Muscle layer of duodenum (tissue), 2 donors: ENCODE data around the gene DPF3.

Experiments used
- H3K27ac ChIP-seq: one replicate; pipeline ENCODE4 v1.7.0; 2013; ENCODE audit warnings: mild to moderate bottlenecking, low read length
- H3K27me3 ChIP-seq: one replicate; pipeline ENCODE4 v1.7.0; 2013; ENCODE audit warnings: low read depth, mild to moderate bottlenecking, control low read depth, low read length
- H3K36me3 ChIP-seq, 2 donors: one replicate each; pipeline ENCODE4 v1.7.0; 2013; ENCODE audit warnings: low read length in 2 of 2, control low read depth in 1 of 2, mild to moderate bottlenecking in 1 of 2; ENCODE audit not compliant: insufficient read depth in 2 of 2, control insufficient read depth in 1 of 2
- H3K4me1 ChIP-seq, 2 donors: one replicate each; pipeline ENCODE4 v1.7.0; 2013; ENCODE audit warnings: low read length in 2 of 2, mild to moderate bottlenecking in 2 of 2, control low read depth in 1 of 2, moderate library complexity in 1 of 2; ENCODE audit not compliant: insufficient read depth in 2 of 2, control insufficient read depth in 1 of 2
- H3K4me3 ChIP-seq, 2 donors: one replicate each; pipeline ENCODE4 v1.7.0; 2013; ENCODE audit warnings: low read length in 2 of 2, low read depth in 1 of 2, mild to moderate bottlenecking in 1 of 2
- H3K9me3 ChIP-seq, 2 donors: one replicate each; pipeline ENCODE4 v1.7.0; 2013; ENCODE audit warnings: low read length in 2 of 2, control low read depth in 1 of 2, mild to moderate bottlenecking in 1 of 2; ENCODE audit not compliant: control insufficient read depth in 1 of 2
- donor health status: healthy.

The DPF3 gene

GRCh38 chr14:72904218-72904617, 10.3 kb upstream of the DPF3 start:
- H3K27ac ChIP-seq, result no peak overlapping the region
- H3K4me1 ChIP-seq, result peaks cover 0 to 4% of the 10 kb centered on the region in 2 donors
- H3K9me3 ChIP-seq, result no peaks in the 10 kb centered on the region
- H3K4me3 ChIP-seq, result no peak overlapping the region
- H3K27me3 ChIP-seq, result no peaks in the 10 kb centered on the region
- no peaks in the 10 kb centered on the region for H3K36me3 ChIP-seq

GRCh38 chr14:72903716-72904115, 9.8 kb upstream of the DPF3 start:
- Histone ChIP-seq H3K36me3 (no peaks in the 10 kb centered on the region), H3K27me3 (no peaks in the 10 kb centered on the region), H3K9me3 (no peaks in the 10 kb centered on the region), H3K27ac (no peak overlapping the region), H3K4me3 (no peak overlapping the region), H3K4me1 (peaks cover 0 to 4% of the 10 kb centered on the region in 2 donors)

DNA sequence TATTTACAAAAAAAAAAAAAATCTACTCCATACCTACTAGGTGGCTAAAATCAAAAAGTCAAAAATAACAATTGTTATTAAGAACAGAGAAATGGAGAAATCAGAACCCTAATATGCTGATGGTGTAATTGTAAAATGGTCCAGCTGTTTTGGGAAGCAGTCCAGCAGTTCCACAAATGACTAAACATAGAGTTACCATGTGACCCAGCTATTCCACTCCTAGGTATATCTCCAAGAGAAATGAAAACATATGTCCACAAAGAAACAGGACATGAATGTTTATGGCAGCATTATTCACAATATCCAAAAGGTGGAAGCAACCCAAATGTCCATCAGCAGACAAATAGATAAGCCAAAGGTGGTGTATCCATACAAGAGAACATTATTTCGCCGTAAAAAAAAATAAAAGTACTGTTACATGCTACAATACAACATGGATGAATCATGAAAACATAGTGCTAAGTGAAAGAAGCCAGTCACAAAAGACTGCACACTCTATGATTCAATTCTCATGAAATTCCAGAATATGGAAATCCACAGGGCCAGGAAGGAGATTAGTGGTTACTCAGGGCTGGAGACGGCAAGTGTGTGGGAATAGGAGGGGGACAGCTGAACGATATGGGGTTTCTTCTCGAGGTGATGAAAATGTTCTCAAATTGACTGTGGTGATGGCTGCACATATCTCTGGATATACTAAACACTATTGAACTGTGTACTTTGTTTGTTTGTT, 9.1 kb upstream of the DPF3 start:
- H3K9me3 ChIP-seq, result no peaks in the 10 kb centered on the region
- no peaks in the 10 kb centered on the region for H3K36me3 ChIP-seq
- H3K27me3 ChIP-seq, result no peaks in the 10 kb centered on the region
- H3K4me3 ChIP-seq, result no peak overlapping the region
- H3K4me1 ChIP-seq, result peaks cover 0 to 4% of the 10 kb centered on the region in 2 donors
- H3K27ac ChIP-seq, result no peak overlapping the region

DNA sequence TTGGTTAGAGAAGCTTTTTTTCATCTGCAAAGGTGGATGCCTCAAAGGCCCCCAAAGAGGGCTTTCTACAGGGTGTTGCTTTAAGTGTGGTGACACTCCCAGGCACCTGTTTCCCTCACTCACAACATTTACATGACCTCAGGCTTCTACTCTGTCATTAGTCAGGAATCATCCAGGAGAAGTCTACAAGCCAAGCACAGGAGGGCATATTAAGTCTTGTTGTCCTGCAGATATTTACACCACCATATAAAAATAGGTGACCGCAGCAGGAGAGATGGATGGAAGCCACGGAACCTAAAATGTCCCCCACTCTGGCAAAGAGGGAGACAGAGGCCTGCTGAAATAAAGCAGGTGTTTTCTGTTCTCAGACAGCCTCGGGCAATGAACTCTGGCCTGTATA, 7.5 kb upstream of the DPF3 start:
- Histone ChIP-seq H3K9me3 (no peaks in the 10 kb centered on the region), H3K4me3 (no peak overlapping the region), H3K36me3 (no peaks in the 10 kb centered on the region), H3K27ac (no peak overlapping the region), H3K27me3 (no peaks in the 10 kb centered on the region), H3K4me1 (peaks cover 0 to 4% of the 10 kb centered on the region in 2 donors)

DNA sequence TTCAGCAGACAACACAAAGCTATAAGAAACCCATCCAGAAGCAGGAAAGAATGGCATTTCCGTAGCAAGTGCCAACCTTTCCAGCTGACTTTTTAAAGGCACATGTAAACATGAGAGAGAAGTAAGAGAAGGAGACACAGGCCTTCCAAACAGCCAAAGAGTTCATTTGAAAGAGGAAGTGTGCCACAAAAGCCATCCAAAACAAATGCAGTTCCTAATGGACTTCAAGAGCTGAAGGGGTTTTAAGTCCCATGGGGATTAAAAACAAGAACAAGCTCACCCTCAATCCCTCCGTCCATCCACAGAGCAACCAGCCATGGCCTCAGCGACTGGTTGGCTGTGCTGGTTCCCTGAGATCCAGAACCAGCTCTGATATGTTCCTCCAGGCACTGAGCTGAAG, 4.5 kb upstream of the DPF3 start:
- no peaks in the 10 kb centered on the region for H3K36me3 ChIP-seq
- peaks cover 6 to 11% of the 10 kb centered on the region in 2 donors for H3K4me1 ChIP-seq
- H3K27ac ChIP-seq, result no peak overlapping the region
- no peaks in the 10 kb centered on the region for H3K9me3 ChIP-seq
- H3K4me3 ChIP-seq, result no peak overlapping the region
- H3K27me3 ChIP-seq, result peaks cover 7% of the 10 kb centered on the region

GRCh38 chr14:72894623-72895378, 900 bp upstream of the DPF3 start:
- H3K27me3 ChIP-seq, result peaks cover 12% of the 10 kb centered on the region
- H3K4me1 ChIP-seq, result peaks cover 6 to 27% of the 10 kb centered on the region in 2 donors
- no peaks in the 10 kb centered on the region for H3K9me3 ChIP-seq
- H3K4me3 ChIP-seq, result peak overlapping the region; percentile 76 to 98
- H3K27ac ChIP-seq, result peak overlapping the region; percentile 31
- H3K36me3 ChIP-seq, result no peaks in the 10 kb centered on the region

DNA sequence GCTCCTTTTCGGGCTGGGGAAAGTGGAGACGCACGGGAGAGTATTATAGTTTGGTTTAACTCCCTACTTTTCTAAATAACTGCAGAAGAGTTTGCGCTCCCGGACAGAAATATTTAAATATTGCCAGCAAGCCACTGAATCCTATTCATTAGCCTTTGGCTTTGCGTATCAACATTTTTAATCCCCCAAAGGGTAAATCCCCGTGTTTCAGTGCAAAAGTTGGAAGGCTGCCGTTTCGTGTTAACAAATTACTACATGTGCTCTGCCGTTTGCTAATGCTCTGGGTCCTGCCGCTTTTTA, 372 bp upstream of the DPF3 start:
- Histone ChIP-seq H3K27me3 (peaks cover 12% of the 10 kb centered on the region), H3K9me3 (no peaks in the 10 kb centered on the region), H3K4me3 (peak overlapping the region; percentile 76 to 98), H3K27ac (peak overlapping the region; percentile 31), H3K36me3 (no peaks in the 10 kb centered on the region), H3K4me1 (peaks cover 6 to 27% of the 10 kb centered on the region in 2 donors)

DNA sequence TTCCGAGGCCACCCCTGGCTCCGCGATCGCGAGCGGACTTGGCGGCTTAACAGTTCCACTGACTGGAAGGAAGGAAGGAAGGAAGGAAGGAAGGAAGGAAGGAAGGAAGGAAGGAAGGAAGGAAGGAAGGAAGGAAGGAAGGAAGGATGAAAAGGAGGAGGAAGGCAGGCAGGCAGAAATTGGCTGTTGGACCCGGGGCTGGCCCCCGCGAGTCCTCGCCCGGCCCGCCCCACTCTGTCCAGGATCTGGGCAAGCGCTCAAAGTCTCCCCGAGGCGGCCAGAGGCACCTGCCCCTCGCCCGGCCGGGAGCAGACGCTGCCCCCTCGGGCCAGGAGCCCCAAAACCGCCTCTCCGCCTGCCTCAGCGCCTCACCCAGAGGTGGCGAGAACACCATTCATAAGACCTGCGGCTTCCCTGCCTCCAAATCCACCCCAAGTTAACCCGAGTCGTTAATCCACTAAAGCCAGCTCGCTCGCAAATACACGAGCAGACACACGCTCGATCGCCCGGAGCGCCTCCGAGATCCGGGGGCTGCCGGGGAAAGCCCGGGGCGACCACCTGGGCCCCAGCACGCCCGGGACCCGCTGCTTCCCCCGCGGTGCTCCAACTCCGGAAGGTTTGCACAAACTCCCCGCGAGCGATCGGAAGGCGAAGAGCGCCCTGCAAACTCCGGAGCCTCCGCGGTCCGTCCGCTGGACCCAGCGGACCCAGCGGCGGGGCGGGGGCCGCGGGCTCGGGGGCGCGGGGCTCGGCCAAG, 844 bp downstream of the DPF3 start:
- no peak overlapping the region for H3K27ac ChIP-seq
- no peaks in the 10 kb centered on the region for H3K36me3 ChIP-seq
- H3K4me3 ChIP-seq, result peak overlapping the region; percentile 71 to 98
- peaks cover 12% of the 10 kb centered on the region for H3K27me3 ChIP-seq
- no peaks in the 10 kb centered on the region for H3K9me3 ChIP-seq
- peaks cover 6 to 27% of the 10 kb centered on the region in 2 donors for H3K4me1 ChIP-seq

DNA sequence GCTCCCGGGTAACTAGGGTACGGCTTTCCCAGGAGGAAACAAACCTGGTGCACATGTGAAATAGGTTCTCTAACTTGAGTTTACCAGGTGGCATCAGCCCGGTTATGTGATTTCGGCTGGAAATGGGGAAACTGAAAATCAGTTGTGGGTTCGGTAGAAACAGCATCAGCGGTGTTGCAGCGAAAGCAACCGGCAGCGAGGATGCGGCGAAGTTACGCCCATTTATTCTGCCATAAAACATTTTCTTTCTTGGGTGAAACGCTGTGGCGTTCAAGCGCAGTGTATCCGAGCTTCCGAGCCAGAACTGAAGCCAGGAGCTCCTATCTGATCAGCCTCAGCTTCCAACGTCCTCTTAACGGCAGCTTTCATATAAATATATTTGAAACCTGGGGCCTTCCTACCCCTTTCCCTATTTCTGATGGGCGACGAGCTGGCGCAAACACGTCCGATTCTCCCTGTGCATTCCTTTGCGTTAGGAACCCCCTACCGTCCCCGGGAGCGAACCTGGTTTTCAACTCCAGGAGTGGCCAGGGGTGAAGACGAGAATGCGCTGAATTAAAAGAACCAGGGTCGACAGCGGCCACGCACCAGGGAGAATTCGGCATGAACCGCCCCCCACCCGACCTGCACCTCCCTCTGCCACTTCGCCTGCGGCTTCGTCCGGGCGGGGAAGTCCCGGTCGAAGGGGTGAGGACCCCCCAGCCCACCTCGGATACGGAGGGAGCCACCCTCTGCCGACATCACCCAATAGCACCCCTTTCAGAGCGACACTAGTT, 1.6 kb downstream of the DPF3 start:
- Histone ChIP-seq H3K27me3 (peaks cover 12% of the 10 kb centered on the region), H3K9me3 (no peaks in the 10 kb centered on the region), H3K4me1 (peaks cover 6 to 27% of the 10 kb centered on the region in 2 donors), H3K4me3 (peak overlapping the region; percentile 71 to 98), H3K27ac (no peak overlapping the region), H3K36me3 (no peaks in the 10 kb centered on the region)

DNA sequence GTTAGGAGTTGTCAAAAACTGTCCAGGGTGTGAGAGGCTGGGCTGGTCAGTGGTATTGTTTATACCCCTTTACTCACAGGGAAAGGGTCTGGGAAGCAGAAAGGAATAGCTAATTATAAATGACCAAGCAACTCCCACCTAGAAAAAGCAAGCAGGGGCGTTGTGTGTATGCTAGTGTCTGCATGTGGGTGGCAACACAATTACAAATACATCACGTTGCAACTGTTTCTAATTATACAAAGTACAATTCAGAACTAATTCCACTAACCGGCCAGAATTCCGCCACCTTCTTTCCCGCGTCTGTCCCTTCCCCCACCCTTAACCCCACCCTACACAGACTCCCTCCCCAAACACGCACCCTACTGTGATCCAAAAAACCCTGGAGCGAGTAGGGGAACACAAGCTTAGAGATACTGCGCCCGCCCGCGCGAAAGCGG, 2.2 kb downstream of the DPF3 start:
- H3K27ac ChIP-seq, result no peak overlapping the region
- peaks cover 6 to 27% of the 10 kb centered on the region in 2 donors for H3K4me1 ChIP-seq
- H3K36me3 ChIP-seq, result no peaks in the 10 kb centered on the region
- H3K27me3 ChIP-seq, result peaks cover 12% of the 10 kb centered on the region
- H3K4me3 ChIP-seq, result peak overlapping the region; percentile 71 to 98
- H3K9me3 ChIP-seq, result no peaks in the 10 kb centered on the region

GRCh38 chr14:72889366-72889765, 4.5 kb downstream of the DPF3 start:
- no peak overlapping the region for H3K27ac ChIP-seq

More at GRCh38 chr14:72889366-72889765, 4.5 kb downstream of the DPF3 start:
- peaks cover 0 to 17% of the 10 kb centered on the region in 2 donors for H3K4me1 ChIP-seq
- no peaks in the 10 kb centered on the region for H3K36me3 ChIP-seq
- H3K27me3 ChIP-seq, result peaks cover 5% of the 10 kb centered on the region
- H3K9me3 ChIP-seq, result no peaks in the 10 kb centered on the region
- no peak overlapping the region for H3K4me3 ChIP-seq
